Urothelium cell line (cell line): Measurements from ENCODE around the gene ZFHX3.

Experiments
- DNase-seq: peaks from one replicate; pipeline ENCODE4 v3.0.0; 2011; ENCODE audit warnings: low spot score, mixed read lengths
- FAIRE-seq: peaks from 2 replicates; lab custom pipeline; 2011; peaks lifted over from hg19 to GRCh38; lab: Jason Lieb, UNC

The ZFHX3 gene

GRCh38 chr16:72936408-72936807 is 111.5 kb downstream of the ZFHX3 start:
- DNase-seq (no peak), FAIRE-seq (no peak)

GRCh38 chr16:72935896-72936295 is 112.0 kb downstream of the ZFHX3 start:
- DNase-seq (no peak), FAIRE-seq (no peak)

DNA sequence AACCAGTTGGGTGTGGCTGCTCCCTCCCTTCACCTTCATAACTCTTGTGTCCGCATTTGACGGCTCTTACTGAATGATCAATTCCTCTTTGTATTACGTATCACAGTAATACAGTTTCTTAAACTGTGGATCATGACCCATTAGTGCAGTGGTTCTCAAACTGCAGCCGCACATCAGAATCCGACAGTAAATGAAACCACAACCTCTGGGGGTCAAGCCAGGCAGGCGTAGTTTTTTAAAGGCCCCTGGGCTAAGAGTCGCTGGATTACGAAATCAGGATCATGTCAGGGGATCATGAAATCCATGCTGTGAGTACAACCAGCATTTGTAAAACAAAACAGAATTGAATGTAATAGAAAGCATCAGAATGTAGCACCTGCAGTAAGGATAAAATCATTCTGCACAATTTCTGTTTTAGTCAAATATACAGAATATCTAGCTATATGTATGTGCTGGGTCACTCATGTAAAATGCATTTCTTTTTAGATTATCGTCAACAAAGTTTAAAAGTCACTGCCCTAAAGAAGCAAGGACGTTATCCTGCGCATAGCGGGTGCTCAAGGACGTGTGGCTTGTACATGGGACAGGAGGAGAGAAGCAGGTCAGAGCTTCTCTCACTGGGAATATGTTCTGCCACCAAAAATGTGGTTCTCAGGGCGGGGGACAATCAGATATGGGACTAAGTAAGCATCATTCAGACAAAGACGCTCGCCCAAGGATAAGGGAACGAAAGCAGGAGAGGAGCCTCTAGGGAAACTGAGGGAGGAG is 113.1 kb downstream of the ZFHX3 start:
- FAIRE-seq: no peak
- DNase-seq: no peak

- no peak for DNase-seq
- FAIRE-seq: no peak
These were observed 115.1 kb downstream of the ZFHX3 start for GRCh38 chr16:72932677-72933335.

DNA sequence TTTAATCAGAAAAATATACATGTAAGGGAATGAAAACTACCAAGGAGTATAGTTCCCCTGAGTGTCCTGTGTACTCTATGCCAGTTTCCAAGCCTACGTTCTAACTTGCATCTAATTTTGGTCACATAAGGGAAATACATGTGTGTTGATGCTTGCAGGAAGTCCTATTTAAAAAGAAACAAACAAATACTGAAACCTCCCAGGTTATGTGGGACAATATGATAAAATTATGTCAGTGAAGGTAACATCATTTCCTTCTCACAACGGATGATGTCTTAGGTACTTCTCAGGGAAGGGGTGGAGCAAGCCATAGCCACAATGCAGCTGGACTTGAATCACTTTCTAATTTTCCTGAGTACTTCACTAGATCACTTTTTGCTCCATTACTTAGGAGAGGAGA is 115.9 kb downstream of the ZFHX3 start:
- no peak for FAIRE-seq
- no peak for DNase-seq

DNA sequence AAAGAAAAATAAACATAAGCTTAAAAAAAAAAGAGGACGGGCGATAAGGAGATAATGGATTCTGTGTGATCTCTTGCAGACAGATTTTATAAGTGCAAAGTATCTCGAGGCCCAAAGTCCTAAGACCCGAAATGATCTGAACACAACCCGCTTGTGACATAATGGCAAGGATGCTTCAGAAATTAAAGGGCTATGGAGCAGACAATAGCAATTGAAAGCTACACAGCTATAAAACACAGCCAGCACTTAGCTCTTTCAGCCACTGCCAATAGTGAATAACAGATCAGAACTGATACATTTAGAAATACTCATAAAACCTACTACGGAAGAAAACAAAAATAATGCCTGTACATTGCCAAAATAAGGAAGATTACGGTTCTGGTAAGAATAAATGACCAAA is 117.5 kb downstream of the ZFHX3 start:
- FAIRE-seq: no peak
- no peak for DNase-seq

DNA sequence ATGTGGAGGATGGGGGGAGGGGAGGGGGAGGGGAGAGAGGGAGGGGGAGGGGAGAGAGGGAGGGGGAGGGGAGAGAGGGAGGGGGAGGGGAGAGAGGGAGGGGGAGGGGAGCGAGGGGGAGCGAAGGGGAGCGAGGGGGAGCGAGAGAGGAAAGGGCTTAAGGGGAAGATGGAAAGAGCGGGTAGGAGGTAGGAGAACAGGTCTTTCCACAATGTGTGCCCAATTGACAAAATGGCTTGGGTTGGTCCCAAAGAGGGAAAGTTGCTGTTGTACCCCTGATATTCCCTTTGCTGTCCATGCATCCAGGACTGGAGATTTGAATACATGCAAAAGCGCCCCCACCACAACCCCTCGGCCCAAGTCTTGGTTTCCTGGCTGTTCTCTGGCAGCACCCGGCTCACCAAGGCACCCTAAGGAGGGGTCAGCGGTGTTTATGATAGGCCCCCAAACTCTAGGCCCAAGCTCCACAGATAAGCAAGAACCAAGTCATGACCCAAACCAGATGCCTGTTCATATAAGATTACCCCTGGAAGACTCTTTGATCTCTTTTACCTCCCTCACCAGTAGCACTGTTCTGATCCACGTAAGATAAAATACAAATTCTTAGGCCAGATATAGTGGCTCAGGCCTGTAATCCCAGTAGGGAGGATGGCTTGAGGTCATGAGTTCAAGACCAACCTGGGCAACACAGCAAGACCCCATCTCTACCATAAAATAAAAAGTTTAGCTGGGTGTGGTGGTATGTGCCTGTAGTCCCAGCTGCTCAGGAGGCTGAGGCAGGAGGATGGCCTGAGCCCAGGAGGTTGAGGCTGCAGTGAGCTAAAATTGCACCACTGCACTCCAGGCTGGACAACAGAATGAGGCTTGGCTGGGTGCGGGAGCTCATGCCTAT is 119.6 kb downstream of the ZFHX3 start:
- no peak for DNase-seq
- FAIRE-seq: no peak

GRCh38 chr16:72927199-72928089 is 120.5 kb downstream of the ZFHX3 start:
- DNase-seq: peak; percentile 78
- no peak for FAIRE-seq

DNA sequence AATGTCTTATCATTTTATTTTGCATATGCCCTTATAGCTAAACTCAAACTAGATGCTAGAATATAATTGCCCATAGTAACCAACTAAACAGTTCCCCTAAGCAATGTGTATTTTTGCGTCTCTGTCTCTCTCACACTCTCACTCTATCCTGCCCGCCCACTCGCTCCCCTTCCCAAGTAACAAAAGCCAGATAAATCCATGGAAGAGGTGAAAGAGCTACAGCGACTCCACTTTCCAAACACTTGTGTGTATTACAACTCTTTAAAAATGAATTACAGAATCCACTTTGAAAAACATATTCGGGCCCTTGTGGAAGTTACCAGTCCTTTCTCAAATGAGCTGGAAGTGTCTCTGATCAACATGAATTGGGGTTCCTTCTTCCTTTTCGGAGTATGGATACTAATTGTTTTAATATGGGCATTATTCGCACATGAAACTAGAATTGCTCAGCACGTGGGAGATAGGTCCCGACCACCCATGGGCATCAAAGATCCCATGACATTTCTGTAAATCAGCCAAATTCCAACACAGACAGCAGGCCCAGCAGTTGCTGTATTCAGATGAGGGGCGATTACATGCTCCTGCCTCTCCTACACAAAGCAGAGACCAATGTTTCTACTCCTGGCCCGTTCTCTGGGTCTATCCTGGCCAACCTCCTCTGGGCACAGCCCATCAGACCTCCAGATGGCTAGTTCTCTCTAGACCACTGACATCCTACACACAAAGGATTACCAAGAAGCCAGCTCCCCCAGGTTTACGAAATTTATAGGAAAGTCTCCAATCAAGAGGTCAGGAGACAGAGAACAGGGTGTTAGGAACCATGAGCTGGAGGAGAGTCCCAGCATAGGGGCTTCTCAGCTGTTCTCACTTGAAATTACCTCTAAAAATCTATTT is 121.5 kb downstream of the ZFHX3 start:
- no peak for FAIRE-seq
- no peak for DNase-seq

GRCh38 chr16:72925631-72925979 is 122.3 kb downstream of the ZFHX3 start:
- no peak for DNase-seq
- no peak for FAIRE-seq

DNA sequence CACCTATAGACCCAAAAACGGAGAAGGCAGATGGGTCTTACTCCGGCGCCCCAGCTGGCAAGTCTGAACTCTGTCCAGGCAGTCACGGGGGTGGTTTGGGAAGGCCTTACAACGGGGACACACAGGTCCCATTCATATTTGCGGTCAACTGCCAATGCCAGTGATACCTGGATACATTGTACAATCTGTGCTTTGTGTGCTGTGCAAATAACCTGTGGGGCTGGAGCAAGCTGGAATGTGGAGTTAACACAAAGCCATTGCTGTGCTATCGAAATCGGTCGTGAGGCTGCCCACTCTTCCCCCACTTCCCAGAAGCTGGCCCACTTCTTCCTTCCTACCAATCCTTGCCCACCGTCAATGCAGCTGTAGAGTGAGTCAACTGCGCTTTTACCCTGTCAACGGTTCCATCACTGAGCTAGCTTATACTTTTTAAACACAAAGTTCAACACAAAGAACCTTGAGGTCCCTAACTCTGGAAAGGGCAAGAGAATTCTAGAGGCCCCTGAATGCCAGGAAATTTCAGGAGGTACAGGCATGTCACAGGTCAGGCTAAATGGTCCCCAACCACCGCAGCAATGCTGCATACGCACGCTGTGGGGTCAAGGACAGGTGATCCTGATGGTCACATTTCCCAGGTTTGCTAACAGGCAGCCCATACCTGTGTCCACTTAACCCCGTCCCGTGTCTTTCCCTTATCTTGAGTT is 122.8 kb downstream of the ZFHX3 start:
- FAIRE-seq (no peak), DNase-seq (no peak)

DNA sequence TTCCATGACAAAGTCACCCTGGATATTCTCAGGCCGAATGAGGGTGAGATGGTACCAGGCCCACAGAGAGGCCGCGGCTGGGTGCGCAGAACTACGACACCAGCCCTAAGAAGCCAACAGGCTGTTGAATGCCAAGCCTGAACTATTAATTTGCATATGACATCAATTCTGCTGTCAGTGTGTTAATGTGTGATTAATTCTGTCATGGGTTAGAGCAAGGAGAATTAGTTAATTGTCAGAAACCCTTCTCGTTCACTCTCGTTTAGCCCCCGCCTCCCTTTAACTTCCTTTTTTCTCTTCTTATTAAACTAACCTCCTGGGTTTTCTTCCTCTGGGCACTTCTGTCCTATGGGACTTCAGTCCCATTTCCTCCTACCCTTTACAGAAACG is 123.4 kb downstream of the ZFHX3 start:
- FAIRE-seq: no peak
- no peak for DNase-seq

GRCh38 chr16:72923757-72924156 is 124.2 kb downstream of the ZFHX3 start:
- FAIRE-seq (no peak), DNase-seq (no peak)

GRCh38 chr16:72922714-72923113 is 125.2 kb downstream of the ZFHX3 start:
- FAIRE-seq (no peak), DNase-seq (no peak)

GRCh38 chr16:72921620-72922019 is 126.3 kb downstream of the ZFHX3 start:
- FAIRE-seq (no peak), DNase-seq (no peak)

- FAIRE-seq (no peak), DNase-seq (no peak)
These were observed 126.8 kb downstream of the ZFHX3 start for GRCh38 chr16:72921106-72921505.

DNA sequence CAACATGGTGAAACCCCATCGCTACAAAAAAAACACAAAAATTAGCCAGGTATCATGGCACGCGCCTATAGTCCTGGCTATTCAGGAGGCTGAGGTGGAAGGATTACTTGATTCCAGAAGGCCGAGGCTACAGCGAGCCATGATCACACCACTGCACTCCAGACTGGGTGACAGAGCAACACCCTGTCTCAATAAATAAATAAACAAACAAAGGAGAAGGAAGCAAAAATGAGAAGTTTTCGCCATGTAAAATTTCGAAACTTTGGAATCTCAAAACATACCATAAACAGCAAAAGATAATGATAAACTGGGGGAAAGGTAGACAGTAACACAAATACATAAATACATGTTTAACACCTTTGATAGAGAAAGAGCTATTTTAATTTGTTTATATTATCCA is 130.9 kb downstream of the ZFHX3 start:
- DNase-seq (no peak), FAIRE-seq (no peak)

- FAIRE-seq (no peak), DNase-seq (no peak)
These were observed 132.6 kb downstream of the ZFHX3 start for GRCh38 chr16:72915331-72915730.

DNA sequence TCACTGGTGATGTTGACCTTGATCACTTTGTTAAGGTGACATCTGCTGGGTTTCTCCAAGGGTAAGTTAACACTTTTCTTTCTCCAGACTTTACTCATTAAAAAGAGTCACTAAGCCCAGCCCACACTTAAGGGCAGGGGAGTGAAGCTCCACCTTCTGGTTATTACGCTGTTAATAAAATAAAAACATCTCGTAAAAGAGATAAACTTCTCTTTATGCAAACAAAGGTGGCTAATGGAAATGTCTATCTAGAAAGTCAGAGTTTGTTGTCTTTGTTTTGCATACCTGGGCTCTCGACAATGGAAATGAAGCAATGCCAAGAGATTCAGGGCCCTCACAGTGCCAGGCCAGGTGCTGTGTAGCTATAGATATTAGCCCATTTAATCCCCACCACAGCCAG is 134.4 kb downstream of the ZFHX3 start:
- DNase-seq (no peak), FAIRE-seq (no peak)
